ENCODE measurements around the gene PDCD2. TPM values are rescaled to one million over a fixed set of nuclear protein-coding genes. Genes with fewer than 3 reads are reported as not detected.
"Not testable (repeated sequence)": the region's sequence is repeated elsewhere in the genome, so short reads cannot be mapped to it uniquely, and the experiment has no call there.

The PDCD2 gene
- total and polyA plus RNA-seq, 4 donors: 19.6 to 28.3 (median 23.2) TPM

GRCh38 chr6:170609225-170609624 is 24.8 kb upstream of the PDCD2 start:
- not testable (repeated sequence) for H3K4me3 ChIP-seq (ENCODE audit: low read depth in 1 of 3, low read length in 3 of 3)

GRCh38 chr6:170605574-170606259 is 21.3 kb upstream of the PDCD2 start:
- H3K27ac ChIP-seq (ENCODE audit: low read depth in 1 of 2, low read length in 2 of 2): no peak overlapping the region
- no peaks in the 10 kb centered on the region for H3K36me3 ChIP-seq (ENCODE audit: control insufficient read depth in 4 of 4, insufficient read depth in 3 of 4, low read depth in 1 of 4, low read length in 3 of 4)
- TF ChIP-seq TAF1 (conservative IDR thresholded peaks at IDR 0.05): no peak
- H3K4me1 ChIP-seq (ENCODE audit: control insufficient read depth in 4 of 4, insufficient read depth in 4 of 4, low read length in 3 of 4): no peaks in the 10 kb centered on the region
- peaks cover 0 to 2% (median 0%) of the 10 kb centered on the region in 4 donors for H3K27me3 ChIP-seq (ENCODE audit: control insufficient read depth in 4 of 4, insufficient read depth in 4 of 4, low read length in 3 of 4)
- no peak overlapping the region for H3K4me3 ChIP-seq (ENCODE audit: low read depth in 1 of 3, low read length in 3 of 3)
- H3K9me3 ChIP-seq (ENCODE audit: control insufficient read depth in 4 of 4, low read length in 3 of 4): no peaks in the 10 kb centered on the region
- WGBS: 70% methylated on average over 6 of the region's 6 CpGs
- DNase-seq (ENCODE audit: low spot score): no peak
- no peak overlapping the region for H3K9ac ChIP-seq (ENCODE audit: low read depth in 1 of 2, low read length in 2 of 2)

More at GRCh38 chr6:170609225-170609624, 24.8 kb upstream of the PDCD2 start:
- not testable (repeated sequence) for DNase-seq (ENCODE audit: low spot score); H3K4me1 ChIP-seq (ENCODE audit: control insufficient read depth in 4 of 4, insufficient read depth in 4 of 4, low read length in 3 of 4); H3K9ac ChIP-seq (ENCODE audit: low read depth in 1 of 2, low read length in 2 of 2); H3K36me3 ChIP-seq (ENCODE audit: control insufficient read depth in 4 of 4, insufficient read depth in 3 of 4, low read depth in 1 of 4, low read length in 3 of 4); H3K27ac ChIP-seq (ENCODE audit: low read depth in 1 of 2, low read length in 2 of 2); H3K27me3 ChIP-seq (ENCODE audit: control insufficient read depth in 4 of 4, insufficient read depth in 4 of 4, low read length in 3 of 4); H3K9me3 ChIP-seq (ENCODE audit: control insufficient read depth in 4 of 4, low read length in 3 of 4)
- 80% methylated on average over 8 of the region's 8 CpGs for WGBS

- Histone ChIP-seq H3K27ac (ENCODE audit: low read depth in 1 of 2, low read length in 2 of 2) (no peak overlapping the region), H3K4me3 (ENCODE audit: low read depth in 1 of 3, low read length in 3 of 3) (no peak overlapping the region), H3K9ac (ENCODE audit: low read depth in 1 of 2, low read length in 2 of 2) (no peak overlapping the region), H3K4me1 (ENCODE audit: control insufficient read depth in 4 of 4, insufficient read depth in 4 of 4, low read length in 3 of 4) (no peaks in the 10 kb centered on the region), H3K36me3 (ENCODE audit: control insufficient read depth in 4 of 4, insufficient read depth in 3 of 4, low read depth in 1 of 4, low read length in 3 of 4) (no peaks in the 10 kb centered on the region), H3K9me3 (ENCODE audit: control insufficient read depth in 4 of 4, low read length in 3 of 4) (no peaks in the 10 kb centered on the region), H3K27me3 (ENCODE audit: control insufficient read depth in 4 of 4, insufficient read depth in 4 of 4, low read length in 3 of 4) (peaks cover 0 to 3% (median 0%) of the 10 kb centered on the region in 4 donors)
- no peak for TF ChIP-seq EGR1 (IDR thresholded peaks at IDR 0.05; ENCODE audit: low read depth in 2 of 2)
- TF ChIP-seq MAX (IDR thresholded peaks at IDR 0.05): no peak
- TF ChIP-seq FOXA1 (IDR thresholded peaks at IDR 0.05): no peak
- TF ChIP-seq JUND (IDR thresholded peaks at IDR 0.05): no peak
- TF ChIP-seq YY1 (IDR thresholded peaks at IDR 0.05): no peak
- no peak for TF ChIP-seq SP1 (IDR thresholded peaks at IDR 0.05)
- no peak for TF ChIP-seq CTCF (IDR thresholded peaks at IDR 0.05; ENCODE audit: low read depth, low read length, missing input control)
- no peak for TF ChIP-seq ZBTB33 (IDR thresholded peaks at IDR 0.05)
- TF ChIP-seq ATF3 (IDR thresholded peaks at IDR 0.05): no peak
- TF ChIP-seq NR2F2 (IDR thresholded peaks at IDR 0.05): no peak
- TF ChIP-seq REST (IDR thresholded peaks at IDR 0.05): no peak
- no peak for TF ChIP-seq FOXA2 (IDR thresholded peaks at IDR 0.05)
- no peak for TF ChIP-seq TAF1 (conservative IDR thresholded peaks at IDR 0.05)
- TF ChIP-seq HNF4A (conservative IDR thresholded peaks at IDR 0.05): no peak
- TF ChIP-seq HNF4G (IDR thresholded peaks at IDR 0.05): no peak
- no peak for DNase-seq (ENCODE audit: low spot score)
Measured at GRCh38 chr6:170597278-170597677, 12.8 kb upstream of the PDCD2 start.
